ENCODE data around the gene ITGB8. TPM values are rescaled to one million over a fixed set of nuclear protein-coding genes. Genes with fewer than 3 reads are reported as not detected.

ITGB8 gene
- total and polyA plus RNA-seq, 4 donors = 0.16 to 2.8 (median 0.51) TPM

GRCh38 chr7:20385126-20385525 is 54.4 kb downstream of the ITGB8 start:
- TF ChIP-seq RAD21 (IDR thresholded peaks at IDR 0.05) = no peak
- TF ChIP-seq JUND (IDR thresholded peaks at IDR 0.05) = no peak
- no peak for TF ChIP-seq HNF4G (IDR thresholded peaks at IDR 0.05)
- TF ChIP-seq YY1 (IDR thresholded peaks at IDR 0.05) = no peak
- no peak for TF ChIP-seq ATF3 (IDR thresholded peaks at IDR 0.05)
- TF ChIP-seq EGR1 (IDR thresholded peaks at IDR 0.05; ENCODE audit: low read depth in 2 of 2) = no peak
- no peak for TF ChIP-seq GABPA (IDR thresholded peaks at IDR 0.05 in 1 of 2, conservative IDR thresholded peaks at IDR 0.05 in 1 of 2)
- no peak for TF ChIP-seq ZBTB33 (IDR thresholded peaks at IDR 0.05)
- TF ChIP-seq CTCF (IDR thresholded peaks at IDR 0.05; ENCODE audit: low read depth, low read length, missing input control) = no peak
- no peak for TF ChIP-seq NR2F2 (IDR thresholded peaks at IDR 0.05)
- no peak for TF ChIP-seq REST (IDR thresholded peaks at IDR 0.05)
- no peak for TF ChIP-seq SP1 (IDR thresholded peaks at IDR 0.05)
- Histone ChIP-seq H3K9me3 (ENCODE audit: control insufficient read depth in 4 of 4, low read length in 3 of 4) (no peaks in the 10 kb centered on the region), H3K4me1 (ENCODE audit: control insufficient read depth in 4 of 4, insufficient read depth in 4 of 4, low read length in 3 of 4) (no peaks in the 10 kb centered on the region), H3K36me3 (ENCODE audit: control insufficient read depth in 4 of 4, insufficient read depth in 3 of 4, low read depth in 1 of 4, low read length in 3 of 4) (no peaks in the 10 kb centered on the region), H3K9ac (ENCODE audit: low read depth in 1 of 2, low read length in 2 of 2) (no peak overlapping the region), H3K27ac (ENCODE audit: low read depth in 1 of 2, low read length in 2 of 2) (no peak overlapping the region), H3K27me3 (ENCODE audit: control insufficient read depth in 4 of 4, insufficient read depth in 4 of 4, low read length in 3 of 4) (no peaks in the 10 kb centered on the region), H3K4me3 (ENCODE audit: low read depth in 1 of 3, low read length in 3 of 3) (no peak overlapping the region)
- no peak for DNase-seq (ENCODE audit: low spot score)
- WGBS = 63% methylated on average over 1 of the region's 1 CpG

- Histone ChIP-seq H3K9ac (ENCODE audit: low read depth in 1 of 2, low read length in 2 of 2) (no peak overlapping the region), H3K4me1 (ENCODE audit: control insufficient read depth in 4 of 4, insufficient read depth in 4 of 4, low read length in 3 of 4) (no peaks in the 10 kb centered on the region), H3K36me3 (ENCODE audit: control insufficient read depth in 4 of 4, insufficient read depth in 3 of 4, low read depth in 1 of 4, low read length in 3 of 4) (no peaks in the 10 kb centered on the region), H3K27me3 (ENCODE audit: control insufficient read depth in 4 of 4, insufficient read depth in 4 of 4, low read length in 3 of 4) (no peaks in the 10 kb centered on the region), H3K4me3 (ENCODE audit: low read depth in 1 of 3, low read length in 3 of 3) (no peak overlapping the region), H3K9me3 (ENCODE audit: control insufficient read depth in 4 of 4, low read length in 3 of 4) (no peaks in the 10 kb centered on the region), H3K27ac (ENCODE audit: low read depth in 1 of 2, low read length in 2 of 2) (no peak overlapping the region)
- 47% methylated on average over 1 of the region's 1 CpG for WGBS
- no peak for DNase-seq (ENCODE audit: low spot score)
- no peak for TF ChIP-seq HNF4A (conservative IDR thresholded peaks at IDR 0.05)
- no peak for TF ChIP-seq GABPA (IDR thresholded peaks at IDR 0.05 in 1 of 2, conservative IDR thresholded peaks at IDR 0.05 in 1 of 2)
- TF ChIP-seq ATF3 (IDR thresholded peaks at IDR 0.05) = no peak
- no peak for TF ChIP-seq FOXA1 (IDR thresholded peaks at IDR 0.05)
- no peak for TF ChIP-seq JUND (IDR thresholded peaks at IDR 0.05)
- TF ChIP-seq ZBTB33 (IDR thresholded peaks at IDR 0.05) = no peak
- TF ChIP-seq YY1 (IDR thresholded peaks at IDR 0.05) = no peak
- TF ChIP-seq NR2F2 (IDR thresholded peaks at IDR 0.05) = no peak
- no peak for TF ChIP-seq REST (IDR thresholded peaks at IDR 0.05)
- no peak for TF ChIP-seq RAD21 (IDR thresholded peaks at IDR 0.05)
- no peak for TF ChIP-seq HNF4G (IDR thresholded peaks at IDR 0.05)
- no peak for TF ChIP-seq SP1 (IDR thresholded peaks at IDR 0.05)
- TF ChIP-seq TAF1 (conservative IDR thresholded peaks at IDR 0.05) = no peak
- TF ChIP-seq EGR1 (IDR thresholded peaks at IDR 0.05; ENCODE audit: low read depth in 2 of 2) = no peak
- no peak for TF ChIP-seq FOXA2 (IDR thresholded peaks at IDR 0.05)
- no peak for TF ChIP-seq MAX (IDR thresholded peaks at IDR 0.05)
These were observed 57.4 kb downstream of the ITGB8 start for GRCh38 chr7:20388084-20388483.
